ENCODE measurements around the gene EPS8. TPM values are rescaled to one million over a fixed set of nuclear protein-coding genes. Genes with fewer than 3 reads are reported as not detected.
A peak's percentile ranks its signal among the peaks of the same experiment; 100 is the strongest.
"Not testable (repeated sequence)": the region's sequence is repeated elsewhere in the genome, so short reads cannot be mapped to it uniquely, and the experiment has no call there.

EPS8 gene
- total and polyA plus RNA-seq, 8 donors, result 9.1 to 287 (median 36.1) TPM

- Histone ChIP-seq H3K9me3 (no peaks in the 10 kb centered on the region), H3K4me3 (no peak overlapping the region), H3K36me3 (no peaks in the 10 kb centered on the region), H3K27me3 (no peaks in the 10 kb centered on the region), H3K4me1 (peaks cover 0 to 11% (median 0%) of the 10 kb centered on the region in 4 donors), H3K27ac (no peak overlapping the region)
- no peak for DNase-seq
- intact Hi-C loops (cut with DNase I; ENCODE audit: low total_unique reads), result no loop called here
- 74 to 90% (median 83%) methylated on average over 2 of the region's 2 CpGs for WGBS, 5 donors
- TF ChIP-seq POLR2A (IDR thresholded peaks at IDR 0.05) (no peak), CTCF (IDR thresholded peaks at IDR 0.05) (no peak), POLR2AphosphoS5 (IDR thresholded peaks at IDR 0.05) (no peak), EP300 (IDR thresholded peaks at IDR 0.05) (no peak)
Measured at GRCh38 chr12:15767301-15767700, 21.9 kb downstream of the EPS8 start.

GRCh38 chr12:15763328-15763727 is 25.9 kb downstream of the EPS8 start:
- Histone ChIP-seq H3K9me3 (no peaks in the 10 kb centered on the region), H3K4me3 (no peak overlapping the region), H3K4me1 (no peaks in the 10 kb centered on the region), H3K36me3 (no peaks in the 10 kb centered on the region), H3K27me3 (no peaks in the 10 kb centered on the region), H3K27ac (no peak overlapping the region)
- no peak for DNase-seq
- 84 to 91% (median 86%) methylated on average over 1 of the region's 1 CpG for WGBS, 5 donors
- TF ChIP-seq EP300 (IDR thresholded peaks at IDR 0.05), result no peak
- no peak for TF ChIP-seq POLR2A (IDR thresholded peaks at IDR 0.05)
- TF ChIP-seq POLR2AphosphoS5 (IDR thresholded peaks at IDR 0.05), result no peak
- no peak for TF ChIP-seq CTCF (IDR thresholded peaks at IDR 0.05)
- intact Hi-C loops (cut with DNase I; ENCODE audit: low total_unique reads), result no loop called here

GRCh38 chr12:15762162-15762561 is 27.0 kb downstream of the EPS8 start:
- H3K27ac ChIP-seq; H3K27me3 ChIP-seq; DNase-seq; H3K9me3 ChIP-seq; H3K4me1 ChIP-seq; intact Hi-C loops (cut with DNase I; ENCODE audit: low total_unique reads); H3K4me3 ChIP-seq; H3K36me3 ChIP-seq: not testable (repeated sequence)
- WGBS, 5 donors, result 91 to 97% (median 96%) methylated on average over 7 of the region's 7 CpGs

- intact Hi-C loops (cut with DNase I; ENCODE audit: low total_unique reads), result no loop called here
- H3K27ac ChIP-seq, result no peak overlapping the region
- WGBS, 5 donors, result 83 to 95% (median 92%) methylated on average over 7 of the region's 7 CpGs
Measured at GRCh38 chr12:15757553-15758255, 31.5 kb downstream of the EPS8 start.

More at GRCh38 chr12:15757553-15758255, 31.5 kb downstream of the EPS8 start:
- Histone ChIP-seq H3K4me1 (peaks cover 0 to 24% (median 5%) of the 10 kb centered on the region in 4 donors), H3K4me3 (no peak overlapping the region), H3K27me3 (no peaks in the 10 kb centered on the region), H3K36me3 (no peaks in the 10 kb centered on the region), H3K9me3 (no peaks in the 10 kb centered on the region)
- peak in 1 of 2 donors; percentile 29 for DNase-seq
- no peak for TF ChIP-seq CTCF (IDR thresholded peaks at IDR 0.05)
- TF ChIP-seq POLR2AphosphoS5 (IDR thresholded peaks at IDR 0.05), result peak in 1 of 3 donors; percentile 10

All from stomach (tissue), 9 donors.